ENCODE measurements around the gene MYO9B.
A peak's percentile ranks its signal among the peaks of the same experiment; 100 is the strongest.

Gene MYO9B

GRCh38 chr19:17153996-17154395, 78.4 kb downstream of the MYO9B start:
- Mint-ChIP-seq H3K36me3 (ENCODE audit: low read depth) (peaks cover 47% of the 10 kb centered on the region), H3K27me3 (ENCODE audit: low read depth, poor library complexity) (peaks cover 5% of the 10 kb centered on the region), H3K4me3 (no peak overlapping the region), H3K27ac (peak overlapping the region; percentile 64), H3K9me3 (no peaks in the 10 kb centered on the region), H3K4me1 (peaks cover 4% of the 10 kb centered on the region)
- no peak for DNase-seq
- TF ChIP-seq CTCF (IDR thresholded peaks at IDR 0.05), result no peak

GRCh38 chr19:17155251-17155650, 79.7 kb downstream of the MYO9B start:
- Mint-ChIP-seq H3K36me3 (ENCODE audit: low read depth) (peaks cover 52% of the 10 kb centered on the region), H3K9me3 (no peaks in the 10 kb centered on the region), H3K4me1 (no peaks in the 10 kb centered on the region), H3K27ac (no peak overlapping the region), H3K27me3 (ENCODE audit: low read depth, poor library complexity) (peaks cover 5% of the 10 kb centered on the region), H3K4me3 (no peak overlapping the region)
- no peak for DNase-seq
- no peak for TF ChIP-seq CTCF (IDR thresholded peaks at IDR 0.05)

- no peak overlapping the region for H3K27ac Mint-ChIP-seq
- peaks cover 5% of the 10 kb centered on the region for H3K27me3 Mint-ChIP-seq (ENCODE audit: low read depth, poor library complexity)
Measured at GRCh38 chr19:17156296-17156946, 80.8 kb downstream of the MYO9B start.

GRCh38 chr19:17156947-17157302, 81.3 kb downstream of the MYO9B start:
- peaks cover 5% of the 10 kb centered on the region for H3K27me3 Mint-ChIP-seq (ENCODE audit: low read depth, poor library complexity)
- H3K36me3 Mint-ChIP-seq (ENCODE audit: low read depth), result peaks cover 50% of the 10 kb centered on the region
- H3K9me3 Mint-ChIP-seq, result no peaks in the 10 kb centered on the region
- no peaks in the 10 kb centered on the region for H3K4me1 Mint-ChIP-seq
- peak overlapping the region; percentile 32 for H3K27ac Mint-ChIP-seq
- no peak for DNase-seq
- TF ChIP-seq CTCF (IDR thresholded peaks at IDR 0.05), result no peak
- no peak overlapping the region for H3K4me3 Mint-ChIP-seq

More at GRCh38 chr19:17156296-17156946, 80.8 kb downstream of the MYO9B start:
- no peaks in the 10 kb centered on the region for H3K9me3 Mint-ChIP-seq
- peaks cover 54% of the 10 kb centered on the region for H3K36me3 Mint-ChIP-seq (ENCODE audit: low read depth)
- no peak overlapping the region for H3K4me3 Mint-ChIP-seq
- no peaks in the 10 kb centered on the region for H3K4me1 Mint-ChIP-seq
- no peak for DNase-seq
- TF ChIP-seq CTCF (IDR thresholded peaks at IDR 0.05), result no peak

GRCh38 chr19:17158584-17158983, 83.0 kb downstream of the MYO9B start:
- Mint-ChIP-seq H3K27ac (no peak overlapping the region), H3K27me3 (ENCODE audit: low read depth, poor library complexity) (peaks cover 5% of the 10 kb centered on the region), H3K36me3 (ENCODE audit: low read depth) (peaks cover 57% of the 10 kb centered on the region), H3K4me1 (no peaks in the 10 kb centered on the region), H3K9me3 (peaks cover 8% of the 10 kb centered on the region), H3K4me3 (no peak overlapping the region)
- no peak for TF ChIP-seq CTCF (IDR thresholded peaks at IDR 0.05)
- DNase-seq, result no peak
